SK-N-SH (cell line): ENCODE measurements around the gene CCDC191.

ENCODE experiments used
- EP300 ChIP-seq, 2 experiments: IDR thresholded peaks; 2 replicates each; pipeline versions ENCODE4 v1.4.0 to v1.6.1; 2012; ENCODE audit warnings: borderline replicate concordance in 1 of 2, low read depth in 1 of 2, low read length in 1 of 2
- EZH2phosphoT487 ChIP-seq: fragments of 200-600 bp; sonication (generic); IDR thresholded peaks from 2 replicates; pipeline ENCODE4 v1.6.1; 2017; ENCODE audit warnings: low read depth, mixed run types, mild to moderate bottlenecking, antibody characterized with exemption, moderate library complexity, borderline replicate concordance
- GABPA ChIP-seq: IDR thresholded peaks from 2 replicates; pipeline ENCODE4 v1.4.0; 2012; ENCODE audit warnings: low read depth, mild to moderate bottlenecking
- NFIC ChIP-seq: IDR thresholded peaks from 2 replicates; pipeline ENCODE4 v1.4.0; 2012; ENCODE audit warnings: borderline replicate concordance
- POLR2AphosphoS5 ChIP-seq: IDR thresholded peaks from 2 replicates; pipeline ENCODE4 v1.6.1; 2012; ENCODE audit warnings: low read depth, low read length
- RAD21 ChIP-seq: IDR thresholded peaks from 2 replicates; pipeline ENCODE4 v1.6.1; 2012; ENCODE audit warnings: mild to moderate bottlenecking, low read length
- TCF12 ChIP-seq: IDR thresholded peaks from 2 replicates; pipeline ENCODE4 v1.4.0; 2012
- TEAD4 ChIP-seq: IDR thresholded peaks from 2 replicates; pipeline ENCODE4 v1.4.0; 2012; ENCODE audit warnings: mild to moderate bottlenecking, borderline replicate concordance; ENCODE audit not compliant: insufficient read depth
- YY1 ChIP-seq: IDR thresholded peaks from 2 replicates; pipeline ENCODE4 v1.4.0; 2012; ENCODE audit warnings: low read depth, mild to moderate bottlenecking
- TF ChIP-seq, protein P1 (sequence below): fragments of 200-600 bp; sonication (generic); IDR thresholded peaks from 2 replicates; pipeline ENCODE4 v1.6.1; 2017; ENCODE audit warnings: antibody characterized with exemption, mild to moderate bottlenecking, moderate library complexity

DNA sequence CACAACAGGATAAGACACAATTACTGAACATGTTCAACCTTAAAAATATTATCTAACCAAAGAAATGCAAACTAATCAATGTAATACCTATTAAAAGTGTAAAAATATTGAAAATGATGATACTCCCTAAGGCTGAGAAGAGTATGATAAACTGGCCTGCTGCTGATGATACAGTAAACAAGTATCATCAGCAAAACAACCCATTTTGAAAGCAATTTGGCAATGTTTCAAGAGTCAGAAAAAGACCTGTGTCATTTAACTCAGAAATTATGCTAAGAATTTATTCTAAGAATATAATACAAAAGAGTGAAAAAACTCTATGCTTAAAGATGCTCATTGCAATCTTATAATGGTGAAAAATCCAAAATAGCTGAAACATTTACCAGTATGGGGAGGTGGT, 22.1 kb downstream of the CCDC191 start:
- TF ChIP-seq EZH2phosphoT487 (no peak), YY1 (no peak), POLR2AphosphoS5 (no peak), TEAD4 (no peak), NFIC (no peak), RAD21 (no peak), GABPA (no peak), EP300 (IDR thresholded peaks at IDR 0.05; ENCODE audit: borderline replicate concordance in 1 of 2, low read depth in 1 of 2, low read length in 1 of 2) (no peak), TCF12 (no peak)
- TF ChIP-seq, protein P1, sequence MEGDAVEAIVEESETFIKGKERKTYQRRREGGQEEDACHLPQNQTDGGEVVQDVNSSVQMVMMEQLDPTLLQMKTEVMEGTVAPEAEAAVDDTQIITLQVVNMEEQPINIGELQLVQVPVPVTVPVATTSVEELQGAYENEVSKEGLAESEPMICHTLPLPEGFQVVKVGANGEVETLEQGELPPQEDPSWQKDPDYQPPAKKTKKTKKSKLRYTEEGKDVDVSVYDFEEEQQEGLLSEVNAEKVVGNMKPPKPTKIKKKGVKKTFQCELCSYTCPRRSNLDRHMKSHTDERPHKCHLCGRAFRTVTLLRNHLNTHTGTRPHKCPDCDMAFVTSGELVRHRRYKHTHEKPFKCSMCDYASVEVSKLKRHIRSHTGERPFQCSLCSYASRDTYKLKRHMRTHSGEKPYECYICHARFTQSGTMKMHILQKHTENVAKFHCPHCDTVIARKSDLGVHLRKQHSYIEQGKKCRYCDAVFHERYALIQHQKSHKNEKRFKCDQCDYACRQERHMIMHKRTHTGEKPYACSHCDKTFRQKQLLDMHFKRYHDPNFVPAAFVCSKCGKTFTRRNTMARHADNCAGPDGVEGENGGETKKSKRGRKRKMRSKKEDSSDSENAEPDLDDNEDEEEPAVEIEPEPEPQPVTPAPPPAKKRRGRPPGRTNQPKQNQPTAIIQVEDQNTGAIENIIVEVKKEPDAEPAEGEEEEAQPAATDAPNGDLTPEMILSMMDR: no peak
